Activated CD4-positive, alpha-beta T cell treated with anti-CD3 and anti-CD28 coated beads, Interleukin-2, amount 50 U/mL, for 4 hours (primary cell): ENCODE measurements around the gene KIAA1210.
A peak's percentile ranks its signal among the peaks of the same experiment; 100 is the strongest.

Experiments used
- DNase-seq, 2 experiments: peaks; one replicate each; pipeline ENCODE4 v3.0.0-alpha.2; 2020

KIAA1210 gene

DNA sequence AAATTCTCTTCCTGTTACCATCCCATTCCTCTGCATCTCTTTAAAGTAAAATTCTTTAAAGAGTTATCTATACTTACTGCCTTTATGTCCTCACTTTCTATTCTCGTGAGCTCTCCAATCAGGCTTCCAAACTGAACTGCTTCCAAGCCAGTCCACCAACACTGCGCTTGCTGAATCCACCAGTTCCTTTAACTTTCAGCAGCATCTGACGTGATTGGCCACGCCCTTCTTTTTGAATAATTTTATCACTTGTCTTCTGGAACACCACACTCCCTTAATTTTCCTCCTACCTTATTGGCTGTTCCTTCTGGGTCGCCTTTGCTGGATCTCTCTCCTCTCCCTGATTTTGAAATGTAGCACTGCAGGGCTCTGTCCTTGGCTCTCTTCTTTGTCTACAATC lies at the start of gene KIAA1210:
TSS of gene KIAA1210 (minus strand) at position 163 of the 400 bp plus-strand sequence. CDS start 4,170 bp downstream, outside the sequence.
- no peak for DNase-seq

DNA sequence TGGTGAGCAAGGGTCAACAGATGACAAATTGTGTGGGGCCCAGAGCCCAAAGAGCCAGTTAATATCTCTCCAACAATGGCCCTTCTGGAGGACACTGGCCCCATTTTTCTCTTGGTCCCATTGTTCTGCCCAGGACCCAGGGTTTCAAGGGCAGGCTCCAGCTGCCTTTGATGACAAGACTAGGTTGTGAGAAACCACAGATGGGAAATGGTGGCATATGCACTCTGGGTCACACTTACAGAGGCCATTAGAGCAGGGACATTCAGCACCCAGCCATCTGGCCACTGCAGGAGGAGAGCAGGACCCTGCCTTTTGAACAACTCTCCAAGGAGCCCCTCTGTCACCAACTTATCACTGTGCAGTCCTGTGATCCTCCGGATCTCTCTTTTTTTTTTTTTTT lies 49.7 kb upstream of the KIAA1210 start:
- no peak for DNase-seq

DNA sequence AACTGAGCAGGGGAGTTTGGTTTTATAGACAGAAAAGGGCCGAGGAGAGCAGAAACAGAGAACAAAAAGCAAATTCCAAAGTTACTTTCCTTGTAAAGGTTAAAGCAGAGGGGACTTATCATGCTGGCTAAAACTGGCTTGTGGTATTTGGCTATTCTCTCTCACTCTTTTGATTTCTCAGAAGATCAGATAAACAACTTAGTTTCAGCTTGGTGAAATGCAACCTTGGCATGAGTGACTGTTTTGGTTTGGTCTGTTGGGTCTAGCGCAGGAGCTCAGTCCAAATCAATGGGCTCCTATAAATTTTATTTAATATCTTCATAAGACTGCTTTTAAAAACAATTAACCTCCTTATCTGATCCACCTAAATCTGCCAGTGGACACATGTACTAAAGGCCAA lies 47.3 kb upstream of the KIAA1210 start:
- DNase-seq, result no peak

DNA sequence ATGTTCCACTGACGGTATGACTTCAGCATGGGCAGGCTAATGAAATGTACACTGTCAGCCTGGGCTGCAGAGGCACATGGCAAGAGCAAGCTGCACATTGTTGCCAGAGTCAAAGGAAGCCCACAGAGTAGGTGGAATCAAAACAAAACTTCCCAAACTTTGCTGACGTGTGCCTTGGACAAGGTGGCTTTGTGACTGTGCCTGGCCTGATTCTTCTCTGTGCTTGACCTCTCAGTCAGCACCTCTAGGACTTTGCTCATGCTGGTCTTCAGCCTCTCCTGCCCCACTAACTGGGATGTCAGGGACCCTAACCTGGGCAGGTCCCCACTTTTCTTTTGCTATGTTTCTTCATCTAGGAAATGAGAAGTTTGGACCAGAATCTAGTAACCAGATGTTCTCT lies 40.5 kb upstream of the KIAA1210 start:
- no peak for DNase-seq

DNA sequence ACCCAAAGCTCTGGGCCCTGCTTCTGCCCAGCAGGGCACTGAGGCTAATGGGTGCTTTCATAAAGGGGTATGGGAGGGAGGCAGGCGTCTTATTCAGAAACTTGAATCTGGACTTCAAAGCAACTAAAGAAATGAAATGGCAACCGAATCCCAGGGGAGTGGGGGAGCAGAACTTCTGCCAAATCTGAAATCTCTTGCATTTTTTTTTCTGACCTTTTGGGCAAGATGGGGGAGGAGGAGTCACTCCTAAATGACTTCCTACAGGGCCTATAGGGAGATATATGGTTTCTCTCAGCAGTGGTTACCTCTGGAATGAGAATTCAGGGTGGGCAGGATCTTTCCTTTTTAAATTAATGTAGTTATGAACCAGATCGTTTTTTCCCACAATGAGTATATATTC lies 30.6 kb upstream of the KIAA1210 start:
- DNase-seq, result no peak

DNA sequence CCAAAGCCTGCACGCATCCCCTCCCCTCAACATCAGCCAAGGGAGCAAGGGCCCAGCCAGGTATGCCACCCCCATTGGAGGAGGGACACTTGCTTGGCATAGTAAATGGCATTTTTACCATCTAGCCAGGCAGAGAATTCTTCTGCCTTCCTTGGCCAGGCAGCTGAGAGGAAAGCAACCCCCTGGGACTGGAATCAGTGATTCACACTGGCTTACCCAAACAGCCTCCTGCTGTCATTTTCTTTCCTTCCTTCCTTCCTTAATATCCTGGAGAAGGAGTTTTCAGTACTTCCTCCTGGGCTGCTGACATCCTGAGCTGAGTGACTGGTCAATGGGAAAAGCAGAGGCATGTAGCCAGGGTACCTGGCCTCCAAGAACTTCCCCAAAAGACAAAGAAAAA lies 28.6 kb upstream of the KIAA1210 start:
- no peak for DNase-seq

DNA sequence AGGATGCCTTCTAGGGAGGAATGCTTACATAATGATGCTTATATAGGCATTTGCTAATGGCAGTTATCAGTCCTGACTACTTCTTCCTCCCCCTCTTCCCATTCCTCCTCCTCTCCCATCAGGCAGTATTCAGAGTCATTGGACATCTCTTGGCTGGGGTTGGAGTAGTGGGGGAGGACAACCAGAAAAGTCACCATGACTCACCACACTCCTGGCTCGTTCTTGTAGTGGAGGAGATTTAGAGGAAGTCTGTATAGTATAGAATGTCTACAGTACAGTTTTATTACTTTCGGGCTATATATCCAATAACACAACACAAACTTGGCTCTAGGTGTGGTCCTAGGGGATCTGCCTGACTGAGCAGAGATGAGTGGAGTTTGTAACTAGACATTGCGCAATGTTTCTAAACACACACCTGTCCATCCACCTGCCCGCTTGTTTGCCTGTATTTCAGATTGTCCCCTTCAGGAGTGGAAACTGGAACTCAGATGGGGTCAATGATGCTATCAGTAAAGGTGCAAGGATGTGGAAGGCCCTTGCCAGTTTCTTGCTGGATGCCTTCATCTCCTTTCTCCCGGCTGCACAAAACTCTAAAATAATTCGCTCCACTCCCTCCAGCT lies 27.9 kb upstream of the KIAA1210 start:
- DNase-seq, result no peak

DNA sequence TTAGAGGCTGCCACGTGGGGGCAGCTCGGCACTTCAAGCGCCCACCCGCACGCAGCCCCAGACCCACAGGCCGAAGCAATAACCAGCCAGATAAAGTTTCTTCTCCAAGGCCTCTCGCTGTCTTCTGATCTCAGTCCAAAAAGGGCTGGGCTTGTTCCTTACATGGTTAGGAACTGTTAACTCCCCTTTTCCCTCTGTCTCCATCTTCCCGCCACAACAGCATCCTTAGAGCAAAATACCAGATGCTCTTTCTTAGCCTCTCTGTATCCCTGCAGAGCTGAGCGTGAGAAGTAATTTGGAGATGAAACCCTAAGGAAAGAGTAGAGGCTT lies 23.4 kb upstream of the KIAA1210 start:
- DNase-seq, result no peak

DNA sequence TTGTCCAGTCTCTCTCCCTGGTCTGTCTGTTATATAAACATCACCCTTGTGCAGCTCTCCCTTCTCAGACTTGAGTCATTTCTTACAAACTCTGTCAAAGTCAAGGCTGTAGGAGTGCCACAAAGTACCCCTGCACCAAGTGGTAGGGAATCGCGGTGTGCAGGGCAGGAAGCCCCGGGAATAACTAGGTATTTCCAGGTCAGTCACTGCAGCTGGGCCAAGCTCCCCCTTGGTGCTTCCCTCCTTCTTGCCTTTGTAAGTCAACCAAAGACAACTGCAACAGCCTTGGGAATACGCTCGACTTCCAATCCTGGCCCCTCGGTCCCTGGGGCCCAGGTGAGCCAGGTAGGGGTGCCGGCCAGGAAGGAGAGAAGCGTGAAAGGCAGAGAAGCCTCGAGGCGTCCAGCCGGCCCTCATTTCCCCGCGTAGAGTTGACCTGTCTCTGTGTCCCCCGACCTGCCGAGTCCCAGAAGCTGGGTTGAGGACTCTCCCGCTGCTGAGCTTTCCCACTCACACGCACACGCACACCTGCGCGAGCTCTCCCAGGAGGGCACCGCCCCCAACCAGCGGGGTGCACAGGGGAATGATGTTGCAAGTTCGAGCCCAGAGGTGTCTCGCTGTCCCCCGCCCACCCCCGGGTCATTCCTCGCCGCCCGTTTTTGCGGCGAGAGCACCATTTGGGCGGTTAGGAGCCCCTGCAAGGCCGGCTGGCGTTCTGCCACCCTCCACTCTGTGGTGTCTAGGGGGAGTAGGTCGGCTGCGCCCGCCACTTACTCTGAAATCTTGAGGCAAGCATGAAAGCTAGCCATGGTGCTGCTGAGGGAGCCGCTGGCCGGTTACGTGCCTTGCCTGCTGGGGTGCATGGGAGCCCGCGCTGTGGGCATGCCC lies 22.8 kb upstream of the KIAA1210 start:
- DNase-seq, result no peak

DNA sequence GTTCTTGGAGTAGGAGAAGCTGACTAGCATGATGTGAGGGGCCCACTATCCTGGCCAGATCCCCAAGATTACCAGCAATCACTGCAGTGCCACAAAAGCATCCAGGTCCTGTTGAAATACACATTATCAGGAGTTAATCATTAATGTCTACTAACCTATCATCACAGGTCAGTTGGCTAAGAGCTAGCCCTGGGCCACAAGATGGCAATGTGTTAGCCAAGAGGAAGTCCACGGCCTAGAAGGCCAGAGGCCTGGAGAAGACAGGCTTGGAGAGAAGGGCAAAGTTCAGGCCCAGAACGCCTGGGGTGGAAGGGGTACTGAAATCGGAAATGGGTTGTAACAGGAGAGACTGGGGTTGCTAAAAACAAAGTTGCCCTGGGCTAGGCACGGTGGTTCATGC lies 19.9 kb upstream of the KIAA1210 start:
- no peak for DNase-seq

DNA sequence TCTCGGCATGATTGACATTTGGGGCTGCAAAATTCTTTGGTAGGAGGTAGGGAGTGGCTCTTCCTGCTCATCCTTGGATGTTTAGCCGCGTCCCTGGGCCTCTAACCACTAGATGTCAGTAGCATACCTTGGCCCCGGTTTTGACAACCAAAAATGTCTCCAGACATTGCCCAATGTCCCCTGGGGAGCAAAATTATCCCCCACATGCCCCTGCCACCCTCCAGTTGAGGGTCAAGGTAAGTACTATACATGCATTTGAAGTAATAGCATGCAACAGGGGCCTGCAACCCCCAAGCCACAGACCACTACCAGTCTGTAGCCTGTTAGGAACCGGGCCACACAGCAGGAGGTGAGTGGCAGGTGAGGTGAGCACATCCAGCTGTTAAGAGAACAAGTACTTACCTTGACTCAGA lies 17.6 kb upstream of the KIAA1210 start:
- DNase-seq, result no peak

DNA sequence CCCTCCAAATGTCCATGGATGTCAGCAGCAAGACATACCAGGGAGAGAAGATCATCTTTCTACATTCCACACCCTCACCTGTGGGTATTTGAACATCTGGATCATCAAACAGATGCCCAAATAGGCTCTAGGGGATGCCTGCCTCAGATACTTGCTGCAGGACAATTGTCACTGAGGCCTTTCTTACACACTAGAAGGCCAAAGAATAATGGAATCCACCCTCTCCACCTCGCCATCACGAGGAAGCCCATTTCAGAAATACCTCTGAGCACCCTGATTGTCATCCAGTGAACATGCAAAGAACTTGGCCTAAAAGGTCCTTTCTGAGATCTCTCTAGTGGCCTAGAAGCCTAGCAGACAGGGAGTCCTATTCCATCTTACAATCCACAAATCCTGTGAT lies 6.9 kb upstream of the KIAA1210 start:
- no peak for DNase-seq

DNA sequence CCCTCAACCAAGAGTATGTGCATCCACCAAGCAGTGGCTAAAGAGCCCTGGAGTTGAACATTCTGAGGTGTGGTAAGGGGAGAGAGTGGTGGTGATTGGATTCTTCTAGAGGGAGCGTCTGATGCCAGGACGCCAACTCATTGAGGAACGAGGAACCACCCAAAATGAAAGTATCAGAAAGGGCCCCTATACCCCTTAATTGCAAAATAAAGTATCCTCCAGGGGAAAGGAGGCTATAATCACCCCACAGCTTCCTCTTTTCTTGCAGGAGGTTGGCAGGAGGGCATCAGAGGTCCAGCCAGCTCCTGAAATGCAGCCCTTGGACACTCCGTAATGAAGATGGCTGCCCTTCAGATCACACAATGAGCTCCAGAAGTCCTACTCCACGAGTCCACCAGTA lies 5.3 kb upstream of the KIAA1210 start:
- no peak for DNase-seq

DNA sequence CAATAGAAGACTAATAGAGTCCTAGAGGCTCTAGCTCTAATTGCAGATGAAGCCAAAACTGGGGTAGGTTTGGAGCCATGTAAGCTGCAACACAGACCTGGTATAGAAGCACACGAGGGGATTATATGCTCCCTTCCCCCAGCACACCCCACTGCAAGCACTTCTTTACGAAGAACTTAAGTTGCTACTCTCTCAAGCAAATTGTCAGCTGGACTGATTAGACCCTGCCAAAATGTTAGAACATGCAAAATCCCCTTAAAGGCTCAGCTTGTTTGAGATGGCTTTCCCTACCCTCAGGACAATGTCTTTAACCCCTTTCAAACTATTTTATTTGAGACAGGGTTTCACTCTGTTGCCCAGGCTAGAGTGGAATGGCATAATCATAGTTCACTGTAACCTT lies 4.7 kb upstream of the KIAA1210 start:
- no peak for DNase-seq

DNA sequence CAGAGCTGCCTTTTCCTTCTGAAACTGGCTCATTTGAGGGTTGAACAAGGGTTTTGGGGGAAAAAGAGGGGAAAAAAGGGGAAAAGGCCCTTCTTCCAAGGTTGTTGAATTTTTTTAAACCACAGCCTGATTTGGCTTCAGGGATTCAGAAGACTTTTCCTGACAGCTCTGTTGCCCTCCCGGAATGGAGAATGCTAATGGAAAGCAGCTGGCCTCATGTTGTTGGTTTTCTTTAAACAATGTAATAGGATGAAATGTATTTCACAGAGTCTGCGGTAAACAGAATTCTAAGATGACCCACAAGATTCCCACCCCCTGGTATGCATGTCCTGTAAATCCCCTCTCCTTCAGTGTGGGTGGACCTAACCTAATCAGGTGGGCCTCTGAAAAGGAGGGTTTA lies 3.3 kb upstream of the KIAA1210 start:
- DNase-seq, result no peak

DNA sequence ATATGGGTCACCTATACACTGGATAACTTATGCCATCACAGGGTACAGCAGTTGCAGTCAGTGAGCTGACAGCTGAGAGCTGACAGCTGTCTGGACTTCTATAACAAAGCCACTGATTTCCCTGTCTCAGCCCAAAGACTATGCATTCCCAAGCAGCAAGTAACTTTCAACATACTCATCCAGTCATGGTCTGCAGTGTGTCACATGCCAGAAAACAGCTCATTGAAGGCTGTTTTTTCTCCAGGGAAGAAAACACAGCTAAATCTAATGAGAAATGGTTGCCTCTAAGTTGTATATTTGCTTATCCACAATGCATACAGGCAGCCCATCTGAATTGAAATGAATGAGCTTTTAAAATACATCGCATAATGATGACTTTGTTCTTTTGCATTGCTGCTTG lies 6.3 kb downstream of the KIAA1210 start:
- DNase-seq, result no peak

DNA sequence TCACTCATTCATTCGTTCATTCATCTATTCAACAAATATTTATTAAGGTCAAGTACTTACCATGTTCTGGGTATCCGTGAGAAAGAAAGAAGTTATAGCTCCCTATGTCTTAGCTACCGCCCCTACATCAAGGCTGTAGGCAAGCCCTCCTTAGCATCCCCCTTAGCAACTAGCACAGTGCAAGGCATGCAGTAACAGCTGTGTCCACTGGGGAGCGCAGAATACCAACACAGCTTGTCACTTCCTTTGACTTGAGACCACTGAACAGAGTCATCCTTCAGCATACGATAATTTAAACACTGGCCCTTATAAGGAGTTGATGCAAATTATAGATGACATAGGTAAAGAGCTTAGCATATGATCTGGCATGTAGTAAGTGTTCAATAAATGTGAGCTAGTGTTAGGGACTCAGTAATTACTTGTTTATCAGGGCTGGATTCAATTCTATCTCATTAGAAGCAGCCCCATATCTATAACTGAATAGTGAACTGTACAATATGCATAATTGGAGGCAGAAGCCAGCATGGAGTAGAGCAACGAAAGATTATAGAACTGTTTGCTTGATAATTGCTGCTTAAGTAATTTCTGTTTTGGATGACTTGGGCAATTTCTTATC lies 8.7 kb downstream of the KIAA1210 start:
- DNase-seq, result peak; percentile 21 to 32

DNA sequence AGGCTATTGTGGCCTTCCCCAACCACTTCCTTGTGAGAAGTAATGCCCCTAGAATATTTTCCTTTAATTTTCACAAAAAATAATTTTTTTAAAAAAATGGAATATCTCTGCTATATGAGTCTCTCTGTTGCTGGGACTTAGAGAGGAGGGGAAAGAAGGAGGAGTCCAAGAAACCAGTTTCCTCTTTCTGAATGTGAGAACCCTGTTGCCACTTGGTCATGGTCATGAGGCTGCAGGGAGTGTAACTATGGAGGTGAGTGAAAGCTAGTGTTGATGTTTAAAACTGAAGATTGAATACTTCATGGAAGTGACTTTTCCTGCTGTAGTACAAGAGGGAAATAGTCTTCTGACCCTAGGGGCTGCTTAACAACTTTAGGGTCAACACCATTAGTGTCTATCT lies 20.4 kb downstream of the KIAA1210 start:
- no peak for DNase-seq

DNA sequence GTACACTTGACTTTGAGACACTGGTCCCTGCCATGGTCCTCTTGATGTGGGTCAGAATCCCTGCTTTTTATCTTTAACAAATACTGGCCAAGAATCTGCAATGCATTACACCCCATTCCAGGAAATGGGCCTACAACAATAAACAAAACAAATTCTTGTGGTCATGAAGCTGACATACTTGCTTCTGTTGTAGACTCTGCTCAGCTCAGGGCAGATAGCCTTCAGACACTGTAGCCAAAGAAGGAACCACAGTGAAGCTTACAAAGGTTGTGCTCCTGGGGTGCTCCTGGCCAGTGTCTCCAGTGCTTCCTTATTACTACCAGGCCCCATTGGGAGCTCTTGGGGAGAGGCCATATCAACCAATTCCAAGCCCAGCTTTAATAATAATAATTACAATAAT lies 21.8 kb downstream of the KIAA1210 start:
- no peak for DNase-seq

DNA sequence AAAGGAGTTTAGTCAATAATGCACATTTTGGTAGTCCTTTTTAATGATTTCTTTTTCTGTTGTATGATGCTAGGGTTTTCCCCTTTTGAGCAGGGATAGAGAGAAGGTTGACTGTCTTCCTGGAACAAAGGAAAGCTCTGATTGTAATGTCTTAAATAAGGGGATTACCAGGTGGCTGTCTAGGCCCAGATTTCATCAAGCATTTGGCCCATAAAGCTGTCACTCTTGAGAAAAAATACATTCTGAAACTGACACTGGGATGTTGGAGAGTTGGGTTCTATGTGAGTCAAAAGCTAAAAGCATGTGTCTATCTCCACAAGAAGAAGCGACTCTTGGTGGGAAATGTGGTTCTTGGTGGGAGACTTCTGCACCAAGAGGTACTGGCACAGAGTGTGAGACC lies 26.4 kb downstream of the KIAA1210 start:
- no peak for DNase-seq

DNA sequence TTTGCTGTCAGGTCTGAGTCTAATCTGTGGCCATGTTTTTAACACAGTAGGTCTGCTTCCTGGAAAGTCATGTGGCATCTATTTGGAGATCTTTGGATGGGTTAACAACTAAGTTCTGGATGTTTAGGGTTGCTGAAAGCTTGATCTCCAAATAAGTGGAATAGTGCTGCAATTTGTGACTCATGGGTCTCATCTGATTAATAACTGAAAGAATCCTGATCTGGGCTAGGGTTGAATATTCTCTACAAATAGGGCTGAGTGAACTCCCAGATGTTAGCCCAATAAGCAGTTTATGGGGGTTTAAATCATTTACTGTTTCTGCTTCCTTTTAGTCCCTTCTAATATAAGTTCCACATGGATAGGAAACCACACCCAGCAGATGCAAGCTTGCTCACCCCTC lies 31.7 kb downstream of the KIAA1210 start:
- no peak for DNase-seq

DNA sequence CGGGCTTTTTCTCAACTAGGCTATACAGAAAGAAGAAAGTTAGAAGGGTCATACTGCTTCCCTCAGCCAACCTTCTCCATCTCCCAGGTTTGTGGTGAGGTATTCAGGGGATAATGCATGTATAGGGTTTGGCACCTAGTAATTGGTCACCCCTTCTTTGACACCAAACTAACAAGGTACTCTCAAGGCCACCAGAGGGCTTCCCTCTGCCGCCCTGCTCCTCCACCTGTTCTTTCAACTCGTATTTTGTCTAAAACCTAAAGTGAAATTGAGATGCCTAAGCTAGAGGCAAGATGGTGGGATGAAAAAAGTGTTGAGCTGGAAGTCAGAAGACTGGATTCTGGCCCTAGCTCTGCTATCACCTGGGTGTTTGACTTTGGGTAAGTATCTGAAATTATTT lies 32.8 kb downstream of the KIAA1210 start:
- DNase-seq, result no peak

DNA sequence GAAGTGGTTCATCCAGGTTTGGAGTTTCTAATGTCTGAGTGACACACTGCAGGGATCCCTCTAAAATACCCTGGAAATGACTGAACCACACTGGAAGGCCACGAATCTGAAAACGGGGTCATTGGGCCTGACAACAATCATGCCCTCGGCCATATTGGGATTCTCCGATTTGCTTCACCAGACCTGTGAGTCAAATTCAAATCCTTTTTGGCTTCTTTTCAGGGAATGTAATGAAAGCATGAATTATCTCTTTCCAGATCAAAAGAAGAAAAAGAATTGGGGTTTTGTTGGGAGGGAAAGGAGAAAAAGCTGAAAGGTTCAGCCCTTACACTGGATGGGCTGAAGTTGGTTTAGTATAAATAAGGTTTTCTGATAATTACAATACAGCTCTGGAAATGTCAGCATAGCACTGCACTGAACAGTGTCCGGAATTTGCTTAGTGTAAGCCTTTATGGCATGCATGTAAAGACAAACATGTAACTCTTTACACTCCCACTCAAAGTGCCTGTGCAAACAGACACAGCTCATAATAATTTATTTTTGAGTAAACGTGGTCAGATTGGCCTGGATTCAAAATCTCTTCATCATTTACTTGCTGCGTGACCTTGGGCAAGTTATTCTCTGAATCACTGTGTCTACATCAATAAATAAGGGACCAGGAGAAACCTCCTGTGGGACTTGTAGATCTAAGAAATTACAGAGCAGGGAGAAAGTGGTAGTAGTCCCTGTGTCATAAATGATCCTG lies 33.4 kb downstream of the KIAA1210 start:
- no peak for DNase-seq

DNA sequence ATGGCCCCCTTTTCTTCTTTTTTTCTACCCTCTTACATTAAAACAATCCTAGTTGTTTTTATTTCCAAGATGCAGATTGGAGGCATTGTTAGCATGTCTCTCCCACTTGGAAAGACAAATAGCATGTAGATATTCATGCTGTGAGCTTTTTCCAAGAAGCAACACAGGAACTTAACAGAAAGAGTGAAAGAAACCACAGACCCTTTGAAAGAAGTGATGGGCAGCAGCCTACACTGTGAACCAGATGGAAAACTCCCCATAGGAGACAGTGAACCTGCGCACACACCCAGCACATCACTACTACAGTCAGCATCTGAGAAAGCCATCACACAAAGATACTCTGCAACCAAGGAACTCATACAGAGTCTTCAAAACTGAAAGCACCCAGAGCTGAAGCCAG lies 37.0 kb downstream of the KIAA1210 start:
- no peak for DNase-seq
